GM23338 (cell line): ENCODE measurements around the gene BABAM1. TPM values are rescaled to one million over a fixed set of nuclear protein-coding genes. Genes with fewer than 3 reads are reported as not detected.
A peak's percentile ranks its signal among the peaks of the same experiment; 100 is the strongest.

Experiments
- ATAC-seq: fragments of 200-7000 bp; cut with Tn5 transposase; 3 replicates; pipeline ENCODE4 v1.9.1; 2020
- DNase-seq: peaks from one replicate; pipeline ENCODE4 v3.0.0-alpha.2; 2015; ENCODE audit warnings: low spot score
- H2AFZ ChIP-seq: fragments of 200-600 bp; sonication (generic); 2 replicates; pipeline ENCODE4 v1.8.0; 2016; ENCODE audit warnings: antibody characterized with exemption, mild to moderate bottlenecking, moderate library complexity
- H3F3A ChIP-seq: fragments of 200-600 bp; sonication (generic); replicated peaks from 2 replicates; pipeline ENCODE4 v1.8.0; 2017; ENCODE audit warnings: antibody characterized with exemption, mixed run types, low read depth
- H3K27ac ChIP-seq: fragments of 200-600 bp; sonication (generic); 2 replicates; pipeline ENCODE4 v1.6.1; 2016; ENCODE audit warnings: low read depth
- H3K27me3 ChIP-seq: fragments of 200-600 bp; sonication (generic); 2 replicates; pipeline ENCODE4 v1.8.0; 2016; ENCODE audit warnings: mild to moderate bottlenecking, mixed run types, moderate library complexity; ENCODE audit not compliant: insufficient read depth
- H3K36me3 ChIP-seq: fragments of 200-600 bp; sonication (generic); 2 replicates; pipeline ENCODE4 v1.8.0; 2016; ENCODE audit warnings: mild to moderate bottlenecking; ENCODE audit not compliant: insufficient read depth
- H3K4me1 ChIP-seq: fragments of 200-600 bp; sonication (generic); 2 replicates; pipeline ENCODE4 v1.8.0; 2016; ENCODE audit warnings: mild to moderate bottlenecking, moderate library complexity; ENCODE audit not compliant: insufficient read depth
- H3K4me2 ChIP-seq: fragments of 200-600 bp; sonication (generic); 2 replicates; pipeline ENCODE4 v1.7.1; 2017; ENCODE audit warnings: mixed run types
- H3K4me3 ChIP-seq: fragments of 200-600 bp; sonication (generic); 2 replicates; pipeline ENCODE4 v1.6.1; 2016; ENCODE audit warnings: mixed run types
- H3K79me2 ChIP-seq: fragments of 200-600 bp; sonication (generic); replicated peaks from 2 replicates; pipeline ENCODE4 v1.8.0; 2017; ENCODE audit warnings: mild to moderate bottlenecking; ENCODE audit not compliant: insufficient read depth
- H3K9me2 ChIP-seq: fragments of 200-600 bp; sonication (generic); 2 replicates; pipeline ENCODE4 v1.8.0; 2017; ENCODE audit not compliant: insufficient read depth
- H4K20me1 ChIP-seq: fragments of 200-600 bp; sonication (generic); replicated peaks from 2 replicates; pipeline ENCODE4 v1.8.0; 2017; ENCODE audit warnings: mild to moderate bottlenecking; ENCODE audit not compliant: insufficient read depth
- H3K27ac Mint-ChIP-seq: 2 replicates; pipeline ENCODE4 v1.8.0; 2020; ENCODE audit warnings: inconsistent platforms, mild to moderate bottlenecking, moderate library complexity, mixed read lengths
- H3K27me3 Mint-ChIP-seq: 3 replicates; pipeline ENCODE4 v1.8.0; 2022; ENCODE audit warnings: low read depth, mild to moderate bottlenecking, moderate library complexity, mixed read lengths, inconsistent platforms; ENCODE audit not compliant: insufficient read depth, poor library complexity
- H3K36me3 Mint-ChIP-seq: 3 replicates; pipeline ENCODE4 v1.8.0; 2021; ENCODE audit warnings: low read depth, mild to moderate bottlenecking, inconsistent platforms, moderate library complexity, mixed read lengths
- H3K4me1 Mint-ChIP-seq: 3 replicates; pipeline ENCODE4 v1.8.0; 2020; ENCODE audit warnings: mild to moderate bottlenecking, inconsistent platforms, mixed read lengths
- H3K4me3 Mint-ChIP-seq: 3 replicates; pipeline ENCODE4 v1.8.0; 2021; ENCODE audit warnings: moderate library complexity, mild to moderate bottlenecking, inconsistent platforms, mixed read lengths
- H3K9me3 Mint-ChIP-seq: 3 replicates; pipeline ENCODE4 v1.8.0; 2020; ENCODE audit warnings: moderate library complexity, mild to moderate bottlenecking, inconsistent platforms, mixed read lengths
- CREB1 ChIP-seq: fragments of 250-450 bp; sonication (Bioruptor Pico); IDR thresholded peaks from 2 replicates; pipeline ENCODE4 v1.5.0; 2020; ENCODE audit warnings: low read depth, mild to moderate bottlenecking, moderate library complexity
- ETS1 ChIP-seq: IDR thresholded peaks from 2 replicates; pipeline ENCODE4 v1.6.1; 2016; ENCODE audit warnings: antibody characterized with exemption
- POLR2AphosphoS5 ChIP-seq: IDR thresholded peaks from 2 replicates; pipeline ENCODE4 v1.6.1; 2016; ENCODE audit warnings: antibody characterized with exemption, low read depth
- STAT1 ChIP-seq: IDR thresholded peaks from one replicate; pipeline ENCODE4 v1.6.1; 2016; ENCODE audit warnings: antibody characterized with exemption; ENCODE audit not compliant: unreplicated experiment
- ZNF462 ChIP-seq: fragments of 250-450 bp; sonication (Bioruptor Pico); IDR thresholded peaks from 2 replicates; pipeline ENCODE4 v1.5.0; 2020; ENCODE audit warnings: mild to moderate bottlenecking, moderate library complexity
- polyA plus RNA-seq: library from polyadenylated mRNA; unstranded; fragments of >200 nt; fragmentation: Nextera tagmentation; extraction: Ambion mirVana; gene quantifications from 2 replicates; pipeline ENCODE4 v1.2.1, GENCODE V29; 2016
- total RNA-seq: library from RNA; depleted of rRNA; stranded (reverse); fragments of >200 nt; shearing (Covaris generic); gene quantifications from 2 replicates; pipeline ENCODE4 v1.2.3, GENCODE V29; 2014

BABAM1 gene
- total and polyA plus RNA-seq, 2 experiments from 2014 or later = 78.1 to 95.0 TPM

- TF ChIP-seq ZNF462 (CRISPR knock-in tag) (no peak), STAT1 (no peak), POLR2AphosphoS5 (no peak)
These were observed 42.2 kb upstream of the BABAM1 start (continued) for GRCh38 chr19:17225053-17225452.

- Histone ChIP-seq H3K79me2 (no peaks in the 10 kb centered on the region; the same call in 1 of the 2 replicates), H3K4me2 (peak within 1 kb of the TSS; percentile 93), H3K4me1 (no peaks in the 10 kb centered on the region; the same call in 1 of the 2 replicates), H3F3A (peaks cover 20% of the 10 kb centered on the region), H4K20me1 (no peaks in the 10 kb centered on the region; the same call in none of the 2 replicates), H2AFZ (peak within 1 kb of the TSS; percentile 95), H3K36me3 (no peaks in the 10 kb centered on the region), H3K27me3 (no peaks in the 10 kb centered on the region), H3K9me2 (no peaks in the 10 kb centered on the region), H3K27ac (peak within 1 kb of the TSS; percentile 95; the same call in 1 of the 2 replicates), H3K4me3 (peak within 1 kb of the TSS; percentile 92)
- no peaks in the 10 kb centered on the region for H3K9me3 Mint-ChIP-seq
- DNase-seq (peak; percentile 99), ATAC-seq (peak; percentile 89)
- H3K36me3 Mint-ChIP-seq = peaks cover 18% of the 10 kb centered on the region
- peak within 1 kb of the TSS; percentile 83 for H3K4me3 Mint-ChIP-seq
- peaks cover 13% of the 10 kb centered on the region for H3K27me3 Mint-ChIP-seq
- peaks cover 13% of the 10 kb centered on the region; the same call in 2 of the 3 replicates for H3K4me1 Mint-ChIP-seq
- H3K27ac Mint-ChIP-seq = peak within 1 kb of the TSS; percentile 96
- no peak; the same call in 1 of the 2 replicates for TF ChIP-seq ETS1
- TF ChIP-seq CREB1 (CRISPR knock-in tag) = peak; percentile 83
- peak; percentile 84 for TF ChIP-seq POLR2AphosphoS5
These were observed 41.0 kb upstream of the BABAM1 start, which contains the start of gene OCEL1 for GRCh38 chr19:17226002-17226933. Gene OCEL1, plus strand, starts transcription at chr19:17226226. Its CDS starts 22 bp downstream, at chr19:17226248.
